Inflammatory macrophage treated with lipopolysaccharide for 1 hour (primary cell): ENCODE results near the gene PRKAA1.
A peak's percentile ranks its signal among the peaks of the same experiment; 100 is the strongest.

ENCODE experiments used
- DNase-seq, 2 donors: peaks; one replicate each; pipeline ENCODE4 v3.0.0-alpha.2; 2020 to 2022

PRKAA1 gene

DNA sequence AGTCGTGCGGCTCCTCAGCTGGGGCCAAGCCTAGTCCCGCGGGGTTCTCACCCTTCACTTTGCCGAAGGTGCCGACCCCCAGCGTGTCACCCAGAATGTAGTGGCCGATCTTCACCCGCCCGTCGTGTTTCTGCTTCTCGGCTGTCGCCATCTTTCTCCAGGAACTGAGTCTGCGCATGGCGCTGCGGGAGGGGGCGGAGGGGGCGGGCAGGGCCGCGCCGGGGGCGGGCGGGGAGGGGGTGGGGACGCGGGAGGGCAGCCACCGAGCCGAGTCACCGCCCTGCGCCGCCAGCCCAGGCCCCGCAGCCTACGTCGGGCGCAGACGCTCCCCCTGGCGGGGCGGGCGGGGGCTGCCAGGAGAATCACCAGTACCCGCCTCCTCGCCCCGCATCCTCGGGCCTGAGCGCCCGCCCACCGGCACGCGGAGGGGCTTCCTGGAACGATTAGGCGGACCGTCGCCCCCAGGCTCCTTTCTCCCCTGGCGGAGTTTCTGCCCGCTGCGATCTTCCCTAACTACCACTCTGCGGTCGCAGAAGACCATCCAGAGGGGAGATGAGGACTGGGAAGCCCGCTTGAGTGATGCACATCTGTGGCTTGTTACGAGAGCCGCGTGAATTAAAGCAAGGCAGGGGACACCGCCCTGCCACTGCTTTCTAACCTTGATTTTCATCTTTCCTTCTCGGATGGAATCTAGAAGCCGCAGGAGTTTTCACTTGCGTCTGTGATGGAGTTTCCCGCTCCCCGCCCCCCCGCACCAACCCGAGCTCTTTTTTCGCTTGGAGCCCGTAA is at the start of gene PRKAA1:
Gene PRKAA1, minus strand, starts transcription at position 363 of the 789 bp plus-strand sequence. Its CDS starts 185 bp downstream, at position 178.
- peak; percentile 59 to 81 for DNase-seq

DNA sequence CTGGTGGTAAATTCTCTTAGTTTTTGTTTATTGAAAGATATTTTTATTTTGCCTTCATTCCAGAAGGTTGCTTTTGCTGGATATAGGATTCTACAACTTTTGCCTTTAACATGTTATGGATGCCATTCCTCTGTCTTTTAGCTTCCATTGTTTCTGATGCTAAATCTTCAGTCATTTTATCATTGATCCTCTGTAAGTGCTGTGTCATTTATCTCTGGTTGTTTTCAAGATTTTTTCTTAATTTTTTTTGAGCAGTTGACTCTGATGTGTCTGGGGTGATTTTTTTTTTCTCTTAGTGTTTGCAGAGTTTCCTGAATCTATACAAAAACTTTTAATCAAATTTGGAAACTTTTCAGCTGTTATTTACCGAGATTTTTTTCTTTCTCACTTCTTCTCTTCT is 49.4 kb upstream of the PRKAA1 start:
- DNase-seq, result no peak

DNA sequence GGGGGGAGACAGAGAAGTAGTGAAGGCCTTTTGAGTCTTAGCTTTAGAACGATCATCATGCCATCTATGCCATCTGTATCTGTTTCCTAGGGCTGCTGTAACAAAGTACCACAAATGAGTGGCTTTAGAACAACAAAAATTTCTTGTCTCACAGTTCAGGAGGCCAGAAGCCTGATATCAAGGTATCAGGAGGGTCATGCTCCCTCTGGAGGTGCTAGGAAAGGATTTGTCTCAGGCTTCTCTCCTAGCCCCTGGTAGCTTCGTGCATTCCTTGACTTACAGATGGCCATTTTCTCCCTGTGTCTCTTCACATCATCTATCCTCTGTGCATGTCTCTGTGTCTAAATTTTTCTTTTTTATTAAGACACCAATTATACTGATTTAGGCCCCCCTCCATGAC is 48.2 kb upstream of the PRKAA1 start:
- DNase-seq, result no peak

- no peak for DNase-seq
These were observed 46.4 kb upstream of the PRKAA1 start for GRCh38 chr5:40844565-40844964.

DNA sequence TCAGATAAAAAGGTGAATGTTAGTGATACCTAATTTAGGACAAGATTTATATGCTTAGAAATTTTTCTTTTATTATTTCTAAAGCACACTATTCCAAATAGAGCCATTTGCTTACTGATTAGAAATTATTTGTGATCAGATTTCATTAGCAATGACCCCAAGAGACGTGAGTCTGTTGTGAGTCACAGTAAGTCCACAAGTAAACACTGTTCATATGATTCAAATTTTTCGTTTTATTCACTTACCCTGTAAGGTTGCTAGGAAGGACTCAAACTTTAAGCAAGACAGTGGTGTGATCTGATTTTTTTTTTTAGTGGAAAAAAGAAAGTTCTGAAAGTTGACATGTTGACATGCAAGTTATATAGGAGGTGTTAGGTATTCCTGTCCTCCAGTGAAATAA is 44.2 kb upstream of the PRKAA1 start:
- DNase-seq, result no peak

DNA sequence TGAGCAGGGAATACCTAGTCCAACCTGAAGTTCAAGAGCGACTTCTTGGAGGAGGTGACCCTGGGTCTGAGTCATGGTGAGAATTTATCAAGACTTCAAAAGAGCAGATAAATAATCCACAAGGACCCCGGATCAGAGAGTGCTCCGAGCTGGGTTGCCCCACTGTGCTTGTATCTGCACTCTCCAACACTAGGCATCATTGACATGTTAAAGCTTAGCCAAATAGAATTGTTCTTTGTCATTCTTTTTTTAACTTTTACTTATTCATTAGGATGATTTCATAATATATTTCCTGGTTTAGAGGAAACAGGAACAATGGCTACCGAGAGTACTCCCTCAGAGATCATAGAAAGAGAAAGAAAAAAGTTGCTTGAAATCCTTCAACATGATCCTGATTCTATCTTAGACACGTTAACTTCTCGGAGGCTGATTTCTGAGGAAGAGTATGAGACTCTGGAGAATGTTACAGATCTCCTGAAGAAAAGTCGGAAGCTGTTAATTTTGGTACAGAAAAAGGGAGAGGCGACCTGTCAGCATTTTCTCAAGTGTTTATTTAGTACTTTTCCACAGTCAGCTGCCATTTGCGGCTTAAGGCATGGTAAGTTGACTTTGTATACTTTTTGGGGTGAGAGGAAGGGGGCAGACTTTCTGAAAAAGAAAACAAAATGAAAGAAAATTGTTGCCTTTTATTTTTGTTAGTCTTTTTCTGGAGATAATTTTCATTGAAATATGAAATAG is 43.1 kb upstream of the PRKAA1 start, which contains the start of gene CARD6:
Gene CARD6, plus strand, starts transcription at position 300 of the 738 bp plus-strand sequence. Its CDS starts 16 bp downstream, at position 316.
- peak; percentile 63 to 66 for DNase-seq

DNA sequence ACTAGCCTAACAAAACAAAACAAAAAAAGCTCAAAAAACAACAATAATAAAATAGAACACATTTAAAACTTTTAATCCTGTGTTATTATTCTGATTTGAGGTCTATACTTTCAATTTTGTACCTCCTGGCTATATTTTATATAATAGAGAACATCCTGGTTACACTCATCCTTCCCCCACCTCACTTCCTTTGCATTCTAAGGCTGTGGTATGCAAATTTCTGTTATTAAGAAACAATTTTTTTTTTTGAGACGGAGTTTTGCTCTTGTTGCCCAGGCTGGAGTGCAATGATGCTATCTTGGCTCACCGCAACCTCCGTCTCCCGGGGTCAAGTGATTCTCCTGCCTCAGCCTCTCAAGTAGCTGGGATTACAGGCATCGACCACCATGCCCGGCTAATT is 39.9 kb upstream of the PRKAA1 start:
- DNase-seq, result peak; percentile 19 to 38

GRCh38 chr5:40834849-40835787 is 36.9 kb upstream of the PRKAA1 start, which contains the start of gene RPL37:
TSS of gene RPL37 (minus strand) at chr5:40835222. CDS start at chr5:40835185, 37 bp downstream.
- peak; percentile 93 to 96 for DNase-seq

DNA sequence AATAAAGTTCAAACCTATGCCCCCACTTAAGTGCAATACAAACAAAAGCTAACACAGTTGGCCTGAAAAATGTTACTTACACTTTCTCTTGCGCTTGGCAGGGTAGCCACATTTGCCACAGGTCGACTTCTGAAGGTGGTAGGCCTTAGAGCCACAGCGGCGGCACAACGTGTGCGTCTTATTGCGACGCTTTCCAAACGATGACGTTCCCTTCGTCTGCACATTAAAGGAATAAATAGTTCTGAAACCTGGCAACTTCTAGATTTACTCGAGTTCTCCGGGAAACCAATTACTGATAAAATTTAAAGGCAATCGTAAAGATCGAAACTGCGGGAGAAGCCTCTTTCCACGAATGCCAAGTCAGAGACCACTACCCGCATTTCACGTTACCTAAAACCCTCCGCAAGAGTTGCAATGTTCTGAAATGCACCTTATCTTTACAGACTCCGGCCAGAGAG is 36.2 kb upstream of the PRKAA1 start:
- DNase-seq, result peak; percentile 20 to 29

DNA sequence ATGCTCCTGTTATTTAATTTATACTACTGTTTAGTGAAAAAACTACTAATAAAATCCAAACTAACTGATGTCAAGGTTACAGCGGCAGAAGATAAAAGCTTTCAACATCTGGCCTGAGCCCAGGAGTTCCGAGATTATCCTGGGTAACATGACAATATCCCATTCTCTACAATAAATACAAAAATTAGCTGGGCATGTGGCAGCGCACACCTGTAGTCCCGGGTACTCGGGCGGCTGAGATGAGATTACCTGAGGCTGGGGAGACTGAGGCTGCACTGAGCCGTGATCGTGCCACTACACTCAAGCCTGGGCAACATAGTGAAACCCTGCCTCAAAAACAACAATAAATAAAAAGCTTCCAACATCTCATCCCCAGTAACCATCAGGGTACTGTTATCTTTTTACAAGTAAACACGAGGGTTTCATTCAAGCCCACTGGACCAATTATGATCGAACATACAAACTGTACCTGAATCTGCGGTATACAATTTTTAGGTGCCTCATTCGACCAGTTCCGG is 35.6 kb upstream of the PRKAA1 start:
- no peak for DNase-seq

- no peak for DNase-seq
These were observed 34.2 kb upstream of the PRKAA1 start for GRCh38 chr5:40832345-40832744.

- no peak for DNase-seq
These were observed 33.4 kb upstream of the PRKAA1 start for GRCh38 chr5:40831346-40832210.

GRCh38 chr5:40829748-40830533 is 31.8 kb upstream of the PRKAA1 start:
- DNase-seq, result no peak

DNA sequence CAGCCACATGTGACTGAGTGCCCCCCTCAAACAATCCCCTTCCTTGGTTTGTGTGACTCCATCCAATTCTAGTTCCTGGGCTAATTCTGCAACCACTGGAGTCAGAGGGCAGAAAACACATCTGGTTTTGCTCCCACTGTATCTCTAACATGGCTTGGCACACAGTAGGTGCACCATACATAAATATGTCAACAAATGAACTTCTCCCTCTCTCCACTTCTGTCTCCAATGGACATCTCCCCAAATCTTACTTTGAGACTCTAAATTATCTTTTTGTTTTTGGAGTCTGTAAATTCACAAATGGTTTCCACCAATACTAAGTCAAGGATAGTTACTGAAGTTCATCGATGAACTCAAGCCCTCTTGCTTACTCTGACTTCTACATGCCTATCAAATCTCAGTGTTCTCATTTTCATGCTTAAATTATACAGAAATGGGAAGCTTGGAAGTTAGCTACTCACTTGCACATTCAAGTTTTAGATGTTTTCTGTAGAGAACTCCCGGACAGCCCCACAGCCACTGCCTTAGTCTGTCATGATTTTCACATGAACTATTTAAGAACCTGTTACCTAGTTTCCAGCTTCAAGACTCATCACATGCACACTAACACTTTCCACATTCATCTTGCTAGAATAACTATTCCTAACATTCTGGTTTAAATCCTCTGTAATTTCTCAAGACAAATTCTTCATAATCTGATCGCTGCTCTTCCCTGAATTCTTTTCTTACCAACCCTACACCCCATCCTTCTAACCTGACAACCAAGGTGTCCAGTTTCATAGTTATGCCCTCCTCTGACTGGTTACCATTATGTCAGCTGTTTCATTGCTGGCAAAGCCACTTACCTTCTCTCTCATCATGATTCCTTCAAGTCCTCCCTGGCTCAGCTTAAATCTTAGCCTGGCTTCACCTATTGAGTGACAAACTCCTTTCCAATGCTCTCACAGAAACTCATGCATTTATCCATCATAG is 30.8 kb upstream of the PRKAA1 start:
- DNase-seq, result no peak

DNA sequence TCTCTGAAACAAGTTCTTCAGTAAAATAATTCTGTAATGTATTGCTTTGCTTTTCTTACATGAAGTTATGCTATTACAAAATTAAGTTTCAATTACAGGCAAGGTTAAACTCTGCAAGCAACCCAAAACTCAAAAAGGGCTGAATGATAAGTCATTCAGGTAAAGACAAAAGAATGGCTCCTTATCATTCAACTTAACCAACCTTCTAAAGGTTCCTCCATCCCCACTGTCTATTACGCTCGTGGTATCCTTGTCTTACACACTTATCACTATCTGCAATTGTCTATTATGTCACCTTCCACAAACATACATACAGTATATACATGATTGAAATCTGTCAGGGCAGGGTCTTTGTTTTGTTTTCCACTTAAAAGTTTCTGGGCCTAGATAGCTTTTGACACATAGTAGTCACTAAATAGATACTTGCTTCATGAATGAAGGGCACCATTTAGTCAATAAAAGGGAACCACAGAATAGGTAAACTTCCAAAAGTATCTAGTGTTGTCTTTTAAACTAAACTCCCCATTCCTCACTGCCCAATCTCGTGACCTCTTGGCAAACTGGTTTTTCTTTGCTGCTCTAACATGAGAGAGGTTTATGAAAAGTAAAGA is 30.0 kb upstream of the PRKAA1 start:
- no peak for DNase-seq

- no peak for DNase-seq
These were observed 29.2 kb upstream of the PRKAA1 start for GRCh38 chr5:40827188-40827977.

GRCh38 chr5:40826489-40827187 is 28.5 kb upstream of the PRKAA1 start:
- no peak for DNase-seq
